Measurements from ENCODE around the gene AKAP11.

DNA sequence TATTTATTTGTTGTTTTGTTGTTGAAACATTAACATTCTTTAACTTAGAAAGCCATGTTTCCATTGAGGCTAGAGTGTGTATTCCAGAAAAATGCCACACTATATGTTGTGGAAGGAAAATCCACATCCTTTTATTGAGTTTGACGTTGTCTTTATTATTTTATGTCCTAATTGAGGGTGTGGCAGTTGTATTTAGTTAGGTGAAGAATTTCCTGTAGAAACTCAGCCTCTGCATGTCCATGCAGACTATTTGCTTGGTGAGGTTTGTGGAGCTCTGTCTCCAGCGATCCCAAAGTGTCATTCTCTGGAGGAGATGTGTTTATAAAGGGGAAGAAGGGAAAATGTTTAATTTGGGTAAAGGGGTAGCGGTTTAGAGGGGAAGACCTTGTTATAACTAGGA lies 46.6 kb downstream of the AKAP11 start:
- TF ChIP-seq, protein P1, sequence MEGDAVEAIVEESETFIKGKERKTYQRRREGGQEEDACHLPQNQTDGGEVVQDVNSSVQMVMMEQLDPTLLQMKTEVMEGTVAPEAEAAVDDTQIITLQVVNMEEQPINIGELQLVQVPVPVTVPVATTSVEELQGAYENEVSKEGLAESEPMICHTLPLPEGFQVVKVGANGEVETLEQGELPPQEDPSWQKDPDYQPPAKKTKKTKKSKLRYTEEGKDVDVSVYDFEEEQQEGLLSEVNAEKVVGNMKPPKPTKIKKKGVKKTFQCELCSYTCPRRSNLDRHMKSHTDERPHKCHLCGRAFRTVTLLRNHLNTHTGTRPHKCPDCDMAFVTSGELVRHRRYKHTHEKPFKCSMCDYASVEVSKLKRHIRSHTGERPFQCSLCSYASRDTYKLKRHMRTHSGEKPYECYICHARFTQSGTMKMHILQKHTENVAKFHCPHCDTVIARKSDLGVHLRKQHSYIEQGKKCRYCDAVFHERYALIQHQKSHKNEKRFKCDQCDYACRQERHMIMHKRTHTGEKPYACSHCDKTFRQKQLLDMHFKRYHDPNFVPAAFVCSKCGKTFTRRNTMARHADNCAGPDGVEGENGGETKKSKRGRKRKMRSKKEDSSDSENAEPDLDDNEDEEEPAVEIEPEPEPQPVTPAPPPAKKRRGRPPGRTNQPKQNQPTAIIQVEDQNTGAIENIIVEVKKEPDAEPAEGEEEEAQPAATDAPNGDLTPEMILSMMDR (IDR thresholded peaks at IDR 0.05) = no peak
- no peak for TF ChIP-seq ZFX (IDR thresholded peaks at IDR 0.05; ENCODE audit: borderline replicate concordance)

Measured in 22Rv1 (cell line).